GM13977 (cell line): Measurements from ENCODE around the gene RET.

Experiments used
- DNase-seq: peaks from one replicate; pipeline ENCODE4 v3.0.0; 2012; ENCODE audit warnings: low spot score
- CTCF ChIP-seq: IDR thresholded peaks from 2 replicates; pipeline ENCODE4 v1.5.1; 2012; ENCODE audit warnings: mild to moderate bottlenecking, control low read depth; ENCODE audit not compliant: insufficient read depth; ENCODE audit errors: extremely low read depth, missing control alignments
- in situ Hi-C: fragments of 300-500 bp; cut with MboI; formaldehyde crosslinking; loops from one replicate; pipeline ENCODE4 v1.12.0; 2022; ENCODE audit warnings: low sequenced_read_pairs, low pct_unique_long_range_greater_than_20kb, mixed read lengths, inconsistent platforms; ENCODE audit not compliant: unreplicated experiment

RET gene

GRCh38 chr10:43110338-43111071 is 33.6 kb downstream of the RET start:
- TF ChIP-seq CTCF: no peak
- no peak for DNase-seq
- in situ Hi-C loops: no loop called here

GRCh38 chr10:43111101-43111500 is 34.2 kb downstream of the RET start:
- TF ChIP-seq CTCF: no peak
- in situ Hi-C loops: no loop called here

GRCh38 chr10:43111921-43112607 is 35.2 kb downstream of the RET start:
- TF ChIP-seq CTCF: no peak
- in situ Hi-C loops: no loop called here
- DNase-seq: no peak

More at GRCh38 chr10:43111101-43111500, 34.2 kb downstream of the RET start:
- DNase-seq: no peak

GRCh38 chr10:43112608-43112961 is 35.7 kb downstream of the RET start:
- no peak for TF ChIP-seq CTCF
- in situ Hi-C loops: no loop called here
- no peak for DNase-seq

GRCh38 chr10:43113201-43114087 is 36.6 kb downstream of the RET start:
- in situ Hi-C loops: no loop called here
- DNase-seq: no peak
- TF ChIP-seq CTCF: no peak

GRCh38 chr10:43114088-43114742 is 37.3 kb downstream of the RET start:
- TF ChIP-seq CTCF: no peak
- in situ Hi-C loops: no loop called here
- no peak for DNase-seq
